GM19452 (cell line): ENCODE data around the gene GDF15.

Experiments used
- ATAC-seq: cut with Tn5 transposase; IDR thresholded peaks from one replicate; pipeline ENCODE4 v1.9.1; 2021; ENCODE audit not compliant: unreplicated experiment

Gene GDF15

DNA sequence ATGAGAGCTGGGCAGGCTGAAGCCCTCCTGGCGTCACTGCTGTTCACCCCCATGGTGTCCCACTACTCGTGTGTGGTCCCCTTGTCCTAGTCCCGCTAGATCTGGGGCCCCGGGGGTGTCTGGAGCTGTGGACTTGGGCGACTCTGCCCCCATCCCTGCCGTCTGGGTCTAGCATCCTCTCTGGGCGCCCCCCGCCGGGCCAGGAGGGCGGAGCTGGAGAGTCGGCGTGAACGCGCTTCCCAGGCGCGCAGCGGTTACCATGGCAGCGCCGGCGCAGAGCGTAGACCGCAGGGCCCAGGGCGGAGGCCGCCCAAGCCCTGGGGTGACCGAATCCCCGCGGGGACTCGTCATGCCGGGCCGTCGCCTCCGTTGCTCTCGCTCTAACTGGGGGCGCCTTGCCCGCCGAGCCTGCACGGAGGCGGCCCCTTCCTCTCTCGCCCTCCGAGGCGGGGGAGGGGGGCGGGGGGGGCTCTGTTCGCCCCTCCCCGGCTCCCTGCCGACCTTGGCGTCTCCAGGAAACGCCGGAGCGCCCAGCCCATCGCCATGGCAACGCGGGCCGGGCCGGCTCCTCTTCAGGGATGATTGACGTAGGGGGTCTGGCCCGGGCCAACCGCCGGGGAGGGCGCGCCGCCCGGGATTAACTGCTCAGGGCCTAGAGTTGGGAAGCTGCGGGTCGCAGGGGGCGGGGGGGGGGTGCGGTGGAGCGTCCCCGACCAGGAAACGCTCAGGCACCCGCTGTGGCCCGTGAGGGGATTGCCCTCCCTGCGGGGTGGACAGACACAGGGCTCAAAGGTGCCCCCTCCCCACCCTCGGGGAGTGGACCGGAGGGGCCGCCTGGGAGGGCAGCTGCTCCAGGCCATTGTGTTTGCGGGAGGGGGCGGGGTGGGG is 43.1 kb downstream of the GDF15 start:
- peak; percentile 71 for ATAC-seq

DNA sequence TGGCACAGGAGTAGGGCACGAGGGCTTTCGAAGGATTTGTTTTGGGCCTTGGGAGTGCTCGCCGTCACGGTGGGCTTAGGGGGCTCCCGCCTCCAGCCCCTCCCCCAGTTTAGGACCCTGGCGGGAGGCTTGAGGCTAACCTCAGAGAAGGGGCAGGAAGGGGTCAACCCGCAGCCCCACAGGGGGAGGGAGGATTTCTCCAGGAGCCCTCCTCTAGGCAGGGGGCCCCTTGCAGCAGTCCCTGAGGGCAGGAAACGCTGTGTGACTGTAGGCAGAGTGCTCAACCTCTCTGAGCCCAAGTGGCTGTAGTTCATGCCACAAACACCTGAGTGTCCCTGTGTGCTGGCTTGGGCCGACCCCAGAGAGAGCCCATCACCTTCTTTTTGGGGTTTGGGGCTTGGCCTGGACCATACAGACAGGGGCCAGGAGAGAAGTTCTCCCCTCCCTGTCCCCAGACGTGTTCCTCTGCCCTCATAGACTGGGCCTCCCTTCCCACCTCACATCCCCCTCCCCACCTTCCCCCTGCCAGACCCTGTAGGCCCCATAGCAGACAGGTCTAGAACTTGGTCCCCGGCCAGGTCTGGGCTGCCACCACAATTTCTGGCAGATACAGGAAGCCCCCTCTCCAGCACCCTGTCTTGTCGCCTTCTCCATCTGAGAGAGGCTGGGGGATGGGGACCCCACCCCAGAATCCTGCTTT is 43.9 kb downstream of the GDF15 start:
- ATAC-seq, result no peak

GRCh38 chr19:18430417-18431144 is 44.6 kb downstream of the GDF15 start:
- ATAC-seq, result no peak

- ATAC-seq, result no peak
Measured at GRCh38 chr19:18431351-18432197, 45.6 kb downstream of the GDF15 start.

GRCh38 chr19:18432275-18433014 is 46.5 kb downstream of the GDF15 start:
- ATAC-seq, result no peak

DNA sequence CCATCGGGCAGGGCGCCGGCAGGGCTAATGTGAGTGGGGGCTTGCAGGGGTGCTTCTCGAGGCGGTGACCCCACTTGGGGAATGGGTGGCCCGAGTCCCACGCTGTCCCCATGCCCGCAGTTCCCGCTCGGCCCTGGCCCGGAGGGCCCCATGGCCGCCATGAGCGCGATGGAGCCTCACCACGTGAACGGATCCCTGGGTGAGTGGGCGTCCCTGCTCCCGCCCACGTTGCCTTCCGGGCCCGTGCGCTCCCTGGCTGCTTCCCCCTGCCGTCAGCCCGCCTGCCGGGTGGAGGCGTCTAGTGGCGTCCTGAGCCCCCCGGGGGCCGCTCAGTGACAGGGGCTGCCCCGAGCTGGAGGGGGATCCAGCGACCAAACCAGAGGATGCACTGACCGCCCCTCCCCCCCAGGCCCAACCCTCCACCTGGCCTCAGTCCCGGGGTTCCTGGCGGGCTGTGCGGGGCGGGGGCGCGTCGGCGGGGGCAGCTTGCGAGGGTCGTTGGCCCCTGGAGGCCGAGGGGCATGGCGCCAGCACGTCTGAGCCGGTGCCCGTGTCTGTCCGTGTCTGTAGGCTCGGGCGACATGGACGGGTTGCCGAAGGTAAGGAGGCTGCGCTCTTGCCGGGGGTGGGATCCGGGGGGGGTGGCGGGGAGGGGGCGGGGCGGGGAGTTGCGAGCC is 47.2 kb downstream of the GDF15 start:
- no peak for ATAC-seq

- no peak for ATAC-seq
Measured at GRCh38 chr19:18433735-18434398, 47.9 kb downstream of the GDF15 start.

GRCh38 chr19:18434411-18435175 is 48.6 kb downstream of the GDF15 start:
- ATAC-seq, result no peak

- ATAC-seq, result no peak
Measured at GRCh38 chr19:18435178-18435841, 49.4 kb downstream of the GDF15 start.

GRCh38 chr19:18435842-18436670 is 50.1 kb downstream of the GDF15 start:
- no peak for ATAC-seq

GRCh38 chr19:18436671-18437490 is 50.9 kb downstream of the GDF15 start:
- peak; percentile 46 for ATAC-seq

GRCh38 chr19:18437491-18438330 is 51.8 kb downstream of the GDF15 start, which contains the start of gene ISYNA1:
Gene ISYNA1, minus strand, starts transcription at chr19:18438133. Its CDS starts 154 bp downstream, at chr19:18437979.
- ATAC-seq, result no peak

DNA sequence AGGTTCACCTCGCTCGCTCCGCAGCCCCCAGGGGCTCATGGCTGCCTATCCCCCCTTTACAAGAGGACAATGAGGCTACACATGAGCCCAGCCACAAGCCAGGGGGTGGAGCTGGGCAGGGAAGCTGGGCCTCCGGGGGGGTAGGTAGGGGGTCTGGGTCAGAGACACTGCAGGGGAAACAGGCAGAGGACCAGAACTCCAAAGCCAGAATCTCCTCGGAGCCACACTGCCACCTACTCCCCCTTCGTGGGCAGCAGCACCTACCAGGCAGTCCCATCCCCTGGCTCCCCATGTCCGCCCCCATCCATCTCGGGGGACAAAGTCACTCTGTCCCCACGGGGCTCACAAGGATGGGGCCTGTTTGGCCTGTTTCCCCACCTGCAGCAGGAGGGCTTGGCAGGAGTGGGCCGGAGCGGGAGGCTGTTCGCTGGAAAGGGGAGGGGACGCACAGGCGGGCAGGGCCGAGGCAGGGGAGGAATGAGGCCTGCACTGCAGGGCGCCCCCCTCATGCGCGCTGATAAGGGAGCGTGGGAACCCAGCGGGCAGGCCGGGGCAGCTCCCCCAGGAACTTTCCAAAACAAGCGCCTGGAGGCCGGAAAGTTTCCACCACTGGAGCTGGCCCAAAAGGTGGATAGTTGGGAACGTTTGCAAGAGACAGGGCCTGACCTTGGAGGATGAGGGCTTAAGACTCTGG is 52.5 kb downstream of the GDF15 start:
- no peak for ATAC-seq
